Panc1 (cell line): Measurements from ENCODE around the gene KRTAP5-6. TPM values are rescaled to one million over a fixed set of nuclear protein-coding genes. Genes with fewer than 3 reads are reported as not detected.

Experiments
- ATAC-seq: fragments of 200-7000 bp; cut with Tn5 transposase; 2 replicates; pipeline ENCODE4 v1.9.1; 2020; ENCODE audit warnings: mild to moderate bottlenecking, moderate library complexity
- BruUV-seq: library from RNA; stranded (reverse); fragments of 400-500 nt; replicated peaks from 2 replicates; lab custom pipeline; 2021; lab: Mats Ljungman, UMichigan
- CTCF ChIA-PET: fragments of 300-600 bp; sonication (Branson Sonifier 250); formaldehyde crosslinking; loops from one replicate; lab custom pipeline; 2022; ENCODE audit warnings: antibody characterized with exemption; lab: Charles Lee
- POLR2A ChIA-PET: fragments of 300-600 bp; sonication (Branson Sonifier 250); formaldehyde crosslinking; loops from one replicate; lab custom pipeline; 2022; ENCODE audit warnings: antibody characterized with exemption; lab: Charles Lee
- DNase-seq: peaks from one replicate; pipeline ENCODE4 v3.0.0-alpha.2; 2010; ENCODE audit warnings: low read depth, low spot score
- H3K27ac ChIP-seq: 2 replicates; pipeline ENCODE4 v1.5.1; 2011; ENCODE audit warnings: mild to moderate bottlenecking, low read length, inconsistent platforms
- H3K27me3 ChIP-seq: fragments of 200-500 bp; sonication (Bioruptor generic); 2 replicates; pipeline ENCODE4 v1.6.0; 2014; ENCODE audit warnings: low read length, inconsistent platforms; ENCODE audit not compliant: control insufficient read depth, insufficient read depth
- H3K36me3 ChIP-seq: fragments of 200-500 bp; sonication (Bioruptor generic); 2 replicates; pipeline ENCODE4 v1.5.1; 2014; ENCODE audit warnings: inconsistent platforms, mild to moderate bottlenecking, low read length, moderate library complexity; ENCODE audit not compliant: control insufficient read depth, insufficient read depth
- H3K4me1 ChIP-seq: 2 replicates; pipeline ENCODE4 v1.5.1; 2011; ENCODE audit warnings: inconsistent platforms, mild to moderate bottlenecking, low read length, moderate library complexity; ENCODE audit not compliant: control insufficient read depth, insufficient read depth
- H3K4me3 ChIP-seq, 2 experiments: 2 replicates each; pipeline ENCODE4 v1.5.1; 2011 to 2012; ENCODE audit warnings: low read depth in 2 of 2, low read length in 2 of 2, mild to moderate bottlenecking in 2 of 2, inconsistent platforms in 1 of 2, moderate library complexity in 1 of 2
- H3K9me3 ChIP-seq: fragments of 200-500 bp; sonication (Bioruptor generic); 2 replicates; pipeline ENCODE4 v1.5.1; 2014; ENCODE audit warnings: low read depth, mild to moderate bottlenecking, inconsistent platforms, low read length, moderate library complexity; ENCODE audit not compliant: control insufficient read depth, insufficient read depth
- POLR2AphosphoS5 ChIP-seq: IDR thresholded peaks from 2 replicates; pipeline ENCODE4 v1.6.1; 2012; ENCODE audit warnings: mild to moderate bottlenecking, low read depth, low read length, moderate library complexity
- SIN3A ChIP-seq: IDR thresholded peaks from 2 replicates; pipeline ENCODE4 v1.6.1; 2012; ENCODE audit warnings: low read depth, mild to moderate bottlenecking, low read length, moderate library complexity, borderline replicate concordance; ENCODE audit not compliant: insufficient read depth
- TCF7L2 ChIP-seq: IDR thresholded peaks from 2 replicates; pipeline ENCODE4 v1.6.1; 2011; ENCODE audit warnings: mild to moderate bottlenecking, low read depth, low read length, inconsistent platforms
- in situ Hi-C: cut with HindIII; loops from 2 replicates; pipeline ENCODE4 v1.10.0; 2016; ENCODE audit warnings: low sequenced_read_pairs, low pct_unique_long_range_greater_than_20kb
- intact Hi-C: fragments of 100-400 bp; cut with micrococcal nuclease; formaldehyde crosslinking; loops from one replicate; pipeline ENCODE4 v1.10.0; 2022; ENCODE audit not compliant: unreplicated experiment
- total RNA-seq: library from RNA; stranded (reverse); gene quantifications from one replicate; pipeline ENCODE4 v1.2.1, GENCODE V29; 2021; ENCODE audit not compliant: unreplicated experiment
- TF ChIP-seq, protein P1 (sequence below): fragments of 450-650 bp; IDR thresholded peaks from 2 replicates; pipeline ENCODE4 v1.5.1; 2017; ENCODE audit warnings: mild to moderate bottlenecking
- TF ChIP-seq, protein P2 (sequence below), 2 experiments: IDR thresholded peaks; 2 replicates each; pipeline ENCODE4 v1.6.1; 2011 to 2012; ENCODE audit warnings: low read depth in 2 of 2, control low read depth in 1 of 2, low read length in 1 of 2, mild to moderate bottlenecking in 1 of 2, moderate library complexity in 1 of 2; ENCODE audit not compliant: insufficient read depth in 1 of 2

Gene KRTAP5-6
- total RNA-seq, 1 experiment from 2014 or later: not detected

DNA sequence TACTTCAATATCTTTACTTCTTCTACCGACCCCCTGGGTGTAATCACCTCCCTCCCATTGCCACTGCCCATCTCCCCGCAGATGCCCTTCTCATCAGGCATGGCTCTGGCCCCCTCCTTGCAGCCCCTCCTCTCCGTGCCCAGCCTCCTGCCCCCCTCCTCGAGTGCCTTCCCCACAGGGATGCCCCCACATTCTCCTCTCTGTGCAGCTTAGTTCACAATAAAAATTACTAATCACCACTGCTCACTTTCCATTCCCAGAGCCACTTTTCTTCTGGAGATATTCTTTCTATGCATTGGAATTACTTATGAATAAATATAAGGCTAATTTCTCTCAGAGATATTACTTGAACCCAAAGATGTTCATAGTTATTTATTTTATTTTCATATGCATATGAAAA lies 31.3 kb downstream of the KRTAP5-6 start:
- ATAC-seq (no peak), DNase-seq (no peak)
- no peaks in the 10 kb centered on the region for H3K9me3 ChIP-seq
- TF ChIP-seq, protein P1, sequence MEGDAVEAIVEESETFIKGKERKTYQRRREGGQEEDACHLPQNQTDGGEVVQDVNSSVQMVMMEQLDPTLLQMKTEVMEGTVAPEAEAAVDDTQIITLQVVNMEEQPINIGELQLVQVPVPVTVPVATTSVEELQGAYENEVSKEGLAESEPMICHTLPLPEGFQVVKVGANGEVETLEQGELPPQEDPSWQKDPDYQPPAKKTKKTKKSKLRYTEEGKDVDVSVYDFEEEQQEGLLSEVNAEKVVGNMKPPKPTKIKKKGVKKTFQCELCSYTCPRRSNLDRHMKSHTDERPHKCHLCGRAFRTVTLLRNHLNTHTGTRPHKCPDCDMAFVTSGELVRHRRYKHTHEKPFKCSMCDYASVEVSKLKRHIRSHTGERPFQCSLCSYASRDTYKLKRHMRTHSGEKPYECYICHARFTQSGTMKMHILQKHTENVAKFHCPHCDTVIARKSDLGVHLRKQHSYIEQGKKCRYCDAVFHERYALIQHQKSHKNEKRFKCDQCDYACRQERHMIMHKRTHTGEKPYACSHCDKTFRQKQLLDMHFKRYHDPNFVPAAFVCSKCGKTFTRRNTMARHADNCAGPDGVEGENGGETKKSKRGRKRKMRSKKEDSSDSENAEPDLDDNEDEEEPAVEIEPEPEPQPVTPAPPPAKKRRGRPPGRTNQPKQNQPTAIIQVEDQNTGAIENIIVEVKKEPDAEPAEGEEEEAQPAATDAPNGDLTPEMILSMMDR: no peak
- no TSS peak for BruUV-seq
- intact Hi-C loops: no loop called here
- CTCF ChIA-PET: no interaction called here
- H3K27ac ChIP-seq: no peak overlapping the region
- H3K36me3 ChIP-seq: no peaks in the 10 kb centered on the region
- no peaks in the 10 kb centered on the region for H3K4me1 ChIP-seq
- POLR2A ChIA-PET: interaction anchor here (0.6 kb wide), 1 partner anchor 75 kb away, joined by 3 read pairs; no protein-coding TSS in a partner anchor
- H3K4me3 ChIP-seq: no peak overlapping the region
- H3K27me3 ChIP-seq: peaks cover 5% of the 10 kb centered on the region
- in situ Hi-C loops: no loop called here

GRCh38 chr11:1728931-1729691 lies 32.1 kb downstream of the KRTAP5-6 start:
- no peak overlapping the region for H3K4me3 ChIP-seq
- TF ChIP-seq, protein P2, sequence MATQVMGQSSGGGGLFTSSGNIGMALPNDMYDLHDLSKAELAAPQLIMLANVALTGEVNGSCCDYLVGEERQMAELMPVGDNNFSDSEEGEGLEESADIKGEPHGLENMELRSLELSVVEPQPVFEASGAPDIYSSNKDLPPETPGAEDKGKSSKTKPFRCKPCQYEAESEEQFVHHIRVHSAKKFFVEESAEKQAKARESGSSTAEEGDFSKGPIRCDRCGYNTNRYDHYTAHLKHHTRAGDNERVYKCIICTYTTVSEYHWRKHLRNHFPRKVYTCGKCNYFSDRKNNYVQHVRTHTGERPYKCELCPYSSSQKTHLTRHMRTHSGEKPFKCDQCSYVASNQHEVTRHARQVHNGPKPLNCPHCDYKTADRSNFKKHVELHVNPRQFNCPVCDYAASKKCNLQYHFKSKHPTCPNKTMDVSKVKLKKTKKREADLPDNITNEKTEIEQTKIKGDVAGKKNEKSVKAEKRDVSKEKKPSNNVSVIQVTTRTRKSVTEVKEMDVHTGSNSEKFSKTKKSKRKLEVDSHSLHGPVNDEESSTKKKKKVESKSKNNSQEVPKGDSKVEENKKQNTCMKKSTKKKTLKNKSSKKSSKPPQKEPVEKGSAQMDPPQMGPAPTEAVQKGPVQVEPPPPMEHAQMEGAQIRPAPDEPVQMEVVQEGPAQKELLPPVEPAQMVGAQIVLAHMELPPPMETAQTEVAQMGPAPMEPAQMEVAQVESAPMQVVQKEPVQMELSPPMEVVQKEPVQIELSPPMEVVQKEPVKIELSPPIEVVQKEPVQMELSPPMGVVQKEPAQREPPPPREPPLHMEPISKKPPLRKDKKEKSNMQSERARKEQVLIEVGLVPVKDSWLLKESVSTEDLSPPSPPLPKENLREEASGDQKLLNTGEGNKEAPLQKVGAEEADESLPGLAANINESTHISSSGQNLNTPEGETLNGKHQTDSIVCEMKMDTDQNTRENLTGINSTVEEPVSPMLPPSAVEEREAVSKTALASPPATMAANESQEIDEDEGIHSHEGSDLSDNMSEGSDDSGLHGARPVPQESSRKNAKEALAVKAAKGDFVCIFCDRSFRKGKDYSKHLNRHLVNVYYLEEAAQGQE (IDR thresholded peaks at IDR 0.05; ENCODE audit: insufficient read depth in 1 of 2, low read depth in 2 of 2, low read length in 1 of 2): no peak
- no peak for TF ChIP-seq POLR2AphosphoS5
- in situ Hi-C loops: no loop called here
- peaks cover 5% of the 10 kb centered on the region for H3K27me3 ChIP-seq
- no peak overlapping the region for H3K27ac ChIP-seq
- H3K36me3 ChIP-seq: no peaks in the 10 kb centered on the region
- CTCF ChIA-PET: no interaction called here
- BruUV-seq: no TSS peak
- no peaks in the 10 kb centered on the region for H3K4me1 ChIP-seq
- intact Hi-C loops: no loop called here
- DNase-seq (no peak), ATAC-seq (no peak)
- POLR2A ChIA-PET: no interaction called here
- H3K9me3 ChIP-seq: no peaks in the 10 kb centered on the region

DNA sequence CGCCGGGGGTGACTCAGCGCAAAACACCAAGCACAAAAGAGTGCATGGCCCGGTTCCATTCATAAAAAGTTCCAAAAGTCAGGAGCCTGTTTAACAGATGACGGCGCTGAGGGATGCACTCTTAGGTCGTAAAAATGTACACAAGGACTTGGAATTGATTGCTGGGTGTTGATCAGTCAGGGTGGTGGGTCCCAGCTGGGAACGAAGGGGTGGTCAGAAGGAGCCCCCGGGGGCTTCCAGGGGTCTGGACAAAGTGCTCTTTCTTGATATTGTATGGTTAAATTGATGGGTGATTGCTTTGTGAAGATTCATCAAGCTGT lies 32.7 kb downstream of the KRTAP5-6 start:
- Histone ChIP-seq H3K9me3 (no peaks in the 10 kb centered on the region), H3K4me1 (no peaks in the 10 kb centered on the region), H3K4me3 (no peak overlapping the region), H3K27ac (no peak overlapping the region), H3K27me3 (peaks cover 5% of the 10 kb centered on the region), H3K36me3 (no peaks in the 10 kb centered on the region)
- POLR2A ChIA-PET: no interaction called here
- CTCF ChIA-PET: no interaction called here
- intact Hi-C loops: no loop called here
- ATAC-seq: no peak
- no TSS peak for BruUV-seq
- no peak for DNase-seq
- in situ Hi-C loops: no loop called here
- TF ChIP-seq, protein P2 (IDR thresholded peaks at IDR 0.05; ENCODE audit: insufficient read depth in 1 of 2, low read depth in 2 of 2, low read length in 1 of 2): no peak
- TF ChIP-seq TCF7L2 (no peak), SIN3A (no peak), POLR2AphosphoS5 (no peak)
- TF ChIP-seq, protein P1: no peak
